IPS-20b (cell line): Measurements from ENCODE around the gene C1orf52.

Source experiments
- H3K27ac ChIP-seq: one replicate; pipeline ENCODE4 v1.5.1; 2013; ENCODE audit warnings: low read length
- H3K27me3 ChIP-seq: 2 replicates; pipeline ENCODE4 v1.6.1; 2013; ENCODE audit warnings: mild to moderate bottlenecking, low read length, inconsistent platforms; ENCODE audit not compliant: insufficient read depth
- H3K36me3 ChIP-seq: 2 replicates; pipeline ENCODE4 v1.6.1; 2013; ENCODE audit warnings: low read depth, mild to moderate bottlenecking, inconsistent platforms, low read length, moderate library complexity; ENCODE audit not compliant: insufficient read depth
- H3K4me1 ChIP-seq: 2 replicates; pipeline ENCODE4 v1.6.1; 2013; ENCODE audit warnings: mild to moderate bottlenecking, control low read depth, inconsistent platforms, low read length, moderate library complexity; ENCODE audit not compliant: insufficient read depth
- H3K4me3 ChIP-seq: 2 replicates; pipeline ENCODE4 v1.5.1; 2013; ENCODE audit warnings: mild to moderate bottlenecking, low read length, inconsistent platforms
- H3K9ac ChIP-seq: 2 replicates; pipeline ENCODE4 v1.6.1; 2013; ENCODE audit warnings: low read depth, mild to moderate bottlenecking, inconsistent platforms, low read length, moderate library complexity
- H3K9me3 ChIP-seq: 2 replicates; pipeline ENCODE4 v1.6.1; 2013; ENCODE audit warnings: mild to moderate bottlenecking, low read depth, low read length, inconsistent platforms; ENCODE audit not compliant: insufficient read depth

Gene C1orf52

GRCh38 chr1:85295006-85295431 is 35.6 kb upstream of the C1orf52 start:
- H3K4me3 ChIP-seq = no peak overlapping the region
- H3K4me1 ChIP-seq = peaks cover 5% of the 10 kb centered on the region; the same call in 1 of the 2 replicates
- H3K36me3 ChIP-seq = no peaks in the 10 kb centered on the region
- no peaks in the 10 kb centered on the region for H3K27me3 ChIP-seq
- H3K9ac ChIP-seq = no peak overlapping the region
- no peak overlapping the region for H3K27ac ChIP-seq
- H3K9me3 ChIP-seq = no peaks in the 10 kb centered on the region

GRCh38 chr1:85290826-85291225 is 31.4 kb upstream of the C1orf52 start:
- Histone ChIP-seq H3K27ac (no peak overlapping the region), H3K9me3 (no peaks in the 10 kb centered on the region), H3K9ac (no peak overlapping the region), H3K36me3 (no peaks in the 10 kb centered on the region), H3K4me1 (no peaks in the 10 kb centered on the region), H3K4me3 (no peak overlapping the region), H3K27me3 (no peaks in the 10 kb centered on the region)

GRCh38 chr1:85289848-85290335 is 30.4 kb upstream of the C1orf52 start:
- Histone ChIP-seq H3K27ac (no peak overlapping the region), H3K36me3 (no peaks in the 10 kb centered on the region), H3K4me1 (no peaks in the 10 kb centered on the region), H3K27me3 (no peaks in the 10 kb centered on the region), H3K4me3 (no peak overlapping the region), H3K9me3 (no peaks in the 10 kb centered on the region), H3K9ac (no peak overlapping the region)

DNA sequence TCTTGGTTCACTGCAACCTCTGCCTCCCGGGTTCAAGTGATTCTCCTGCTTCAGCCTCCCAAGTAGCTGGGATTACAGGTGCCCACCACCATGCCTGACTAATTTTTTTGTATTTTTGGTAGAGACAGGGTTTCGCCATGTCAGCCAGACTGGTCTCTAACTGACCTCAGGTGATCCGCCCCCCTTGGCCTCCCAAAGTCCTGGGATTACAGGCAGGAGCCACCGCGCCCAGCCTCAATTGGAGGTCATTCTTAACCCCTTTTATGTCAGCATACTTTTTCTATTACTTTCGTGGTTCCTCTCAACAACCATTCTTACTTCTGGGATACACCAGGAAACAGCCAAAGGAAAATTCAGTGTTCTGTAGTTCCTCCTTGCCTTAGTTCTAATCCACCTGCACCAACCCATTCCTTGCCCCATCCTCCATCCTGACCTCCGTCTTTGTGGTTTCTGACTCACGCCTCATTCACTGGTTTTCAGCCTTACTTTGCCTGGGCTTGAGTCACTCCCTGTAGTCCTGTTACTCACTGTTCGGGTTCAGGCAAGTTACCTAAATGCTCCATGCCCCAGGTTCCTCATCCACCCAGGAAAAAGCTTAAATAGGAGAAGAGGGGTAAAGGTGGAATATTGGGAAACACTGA is 29.9 kb upstream of the C1orf52 start:
- Histone ChIP-seq H3K27me3 (no peaks in the 10 kb centered on the region), H3K36me3 (no peaks in the 10 kb centered on the region), H3K4me3 (no peak overlapping the region), H3K9ac (no peak overlapping the region), H3K4me1 (no peaks in the 10 kb centered on the region), H3K9me3 (no peaks in the 10 kb centered on the region), H3K27ac (no peak overlapping the region)

DNA sequence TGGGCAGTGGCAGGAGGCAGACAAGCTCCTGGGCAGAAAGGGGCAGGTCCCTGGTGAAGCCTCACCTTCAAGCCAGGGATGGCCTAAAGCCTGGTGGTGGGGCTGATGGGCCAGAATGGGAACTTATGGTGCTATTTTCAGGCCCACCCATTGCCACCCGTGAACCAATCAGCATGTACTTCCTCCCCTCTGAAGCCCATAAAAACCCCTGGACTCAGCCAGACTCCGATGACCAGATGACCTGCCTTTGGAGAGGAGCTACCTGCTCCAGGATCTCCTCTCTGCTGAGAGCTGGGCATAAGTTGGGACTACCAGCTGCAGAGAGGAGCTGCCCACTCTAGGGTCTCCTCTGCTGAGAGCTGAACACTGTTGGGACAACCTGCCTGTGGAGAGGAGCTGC is 24.7 kb upstream of the C1orf52 start:
- no peak overlapping the region for H3K9ac ChIP-seq
- H3K9me3 ChIP-seq = no peaks in the 10 kb centered on the region
- H3K4me1 ChIP-seq = peaks cover 15% of the 10 kb centered on the region; the same call in 1 of the 2 replicates
- H3K36me3 ChIP-seq = no peaks in the 10 kb centered on the region
- no peak overlapping the region for H3K27ac ChIP-seq
- no peak overlapping the region for H3K4me3 ChIP-seq
- H3K27me3 ChIP-seq = no peaks in the 10 kb centered on the region

GRCh38 chr1:85283475-85284199 is 24.2 kb upstream of the C1orf52 start:
- H3K27ac ChIP-seq = no peak overlapping the region
- H3K27me3 ChIP-seq = no peaks in the 10 kb centered on the region

DNA sequence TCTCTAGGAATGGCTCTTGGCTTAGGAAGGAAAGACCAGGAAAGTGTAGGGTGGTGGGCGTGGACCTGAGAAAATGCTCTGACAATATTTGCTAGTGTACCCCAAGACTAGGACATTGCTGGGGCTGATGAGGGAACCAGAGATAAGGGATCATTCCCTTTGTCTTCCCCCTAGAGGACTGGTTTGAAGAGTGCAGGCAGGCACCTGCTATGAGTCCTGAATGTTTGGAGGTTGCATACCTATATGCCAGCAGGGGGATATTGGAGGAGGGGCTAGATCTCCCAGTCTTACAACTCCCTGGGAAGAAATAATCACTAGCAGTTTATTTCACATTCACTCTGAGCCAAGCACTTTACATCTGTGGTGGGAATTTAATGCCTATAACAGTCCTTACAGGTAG is 23.0 kb upstream of the C1orf52 start:
- H3K27ac ChIP-seq = peak overlapping the region; percentile 7
- no peak overlapping the region; the same call in 1 of the 2 replicates for H3K4me3 ChIP-seq
- H3K9ac ChIP-seq = no peak overlapping the region
- no peaks in the 10 kb centered on the region for H3K9me3 ChIP-seq
- no peaks in the 10 kb centered on the region for H3K27me3 ChIP-seq
- H3K4me1 ChIP-seq = peaks cover 15% of the 10 kb centered on the region; the same call in 1 of the 2 replicates
- H3K36me3 ChIP-seq = no peaks in the 10 kb centered on the region

More at GRCh38 chr1:85283475-85284199, 24.2 kb upstream of the C1orf52 start:
- Histone ChIP-seq H3K9ac (no peak overlapping the region), H3K4me3 (no peak overlapping the region), H3K36me3 (no peaks in the 10 kb centered on the region), H3K4me1 (peaks cover 15% of the 10 kb centered on the region; the same call in 1 of the 2 replicates), H3K9me3 (no peaks in the 10 kb centered on the region)

DNA sequence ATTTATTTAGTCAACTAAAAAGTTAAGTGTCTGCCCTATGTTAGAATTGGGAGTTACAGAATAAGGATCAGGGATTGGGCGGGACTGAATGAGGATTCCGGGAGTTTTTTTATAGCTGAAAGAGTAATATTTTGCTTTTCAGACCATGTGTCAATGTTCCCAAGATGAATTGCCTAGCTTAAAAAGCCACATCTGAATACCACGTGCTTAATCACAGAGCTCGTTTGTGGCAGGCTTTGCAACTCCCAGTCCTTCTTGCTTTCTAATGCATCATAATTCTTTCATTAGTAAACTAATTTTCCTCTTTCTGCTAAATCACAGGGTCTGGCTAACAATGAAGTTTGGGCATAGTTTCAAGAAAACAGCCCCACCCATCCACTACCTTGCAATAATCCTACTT is 21.2 kb upstream of the C1orf52 start:
- Histone ChIP-seq H3K27me3 (no peaks in the 10 kb centered on the region), H3K4me1 (peaks cover 18% of the 10 kb centered on the region; the same call in 1 of the 2 replicates), H3K36me3 (no peaks in the 10 kb centered on the region), H3K27ac (no peak overlapping the region), H3K4me3 (no peak overlapping the region), H3K9me3 (no peaks in the 10 kb centered on the region), H3K9ac (no peak overlapping the region)

DNA sequence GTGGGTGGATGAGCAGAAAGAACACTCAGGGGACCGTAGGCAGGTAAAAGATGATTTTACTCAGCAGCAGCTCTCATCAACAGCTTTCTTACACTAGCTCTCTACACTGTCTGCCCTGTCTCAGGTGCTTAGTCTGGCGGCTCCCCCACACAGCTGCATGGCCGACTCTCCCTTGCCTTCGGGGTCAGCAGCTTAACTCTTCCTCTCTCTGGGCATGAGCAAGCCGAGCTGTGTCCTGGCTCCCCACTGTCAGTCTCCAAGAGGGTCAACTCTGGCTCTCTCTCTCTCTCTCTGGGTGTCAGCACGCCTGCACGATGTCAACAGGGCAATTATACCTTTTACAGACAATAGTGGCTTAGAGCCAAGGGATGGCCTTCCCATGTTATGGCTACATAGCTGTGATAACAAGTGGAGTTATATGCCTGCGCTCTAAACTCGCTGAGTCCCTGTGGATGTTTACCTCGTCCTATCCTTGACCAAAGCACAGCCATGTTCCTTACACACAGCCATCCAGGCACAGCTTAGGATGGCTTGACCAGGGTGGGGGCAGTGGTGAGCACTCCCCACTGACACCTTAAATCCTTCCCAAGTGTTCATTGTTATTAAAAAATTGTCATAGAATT is 20.1 kb upstream of the C1orf52 start:
- Histone ChIP-seq H3K36me3 (no peaks in the 10 kb centered on the region), H3K27me3 (no peaks in the 10 kb centered on the region), H3K4me1 (peaks cover 25% of the 10 kb centered on the region; the same call in 1 of the 2 replicates), H3K4me3 (no peak overlapping the region), H3K9me3 (no peaks in the 10 kb centered on the region), H3K9ac (no peak overlapping the region), H3K27ac (no peak overlapping the region)

GRCh38 chr1:85278853-85279314 is 19.4 kb upstream of the C1orf52 start:
- Histone ChIP-seq H3K4me3 (no peak overlapping the region), H3K27me3 (no peaks in the 10 kb centered on the region), H3K9ac (no peak overlapping the region), H3K9me3 (no peaks in the 10 kb centered on the region), H3K4me1 (peaks cover 25% of the 10 kb centered on the region; the same call in 1 of the 2 replicates), H3K36me3 (no peaks in the 10 kb centered on the region), H3K27ac (no peak overlapping the region)

DNA sequence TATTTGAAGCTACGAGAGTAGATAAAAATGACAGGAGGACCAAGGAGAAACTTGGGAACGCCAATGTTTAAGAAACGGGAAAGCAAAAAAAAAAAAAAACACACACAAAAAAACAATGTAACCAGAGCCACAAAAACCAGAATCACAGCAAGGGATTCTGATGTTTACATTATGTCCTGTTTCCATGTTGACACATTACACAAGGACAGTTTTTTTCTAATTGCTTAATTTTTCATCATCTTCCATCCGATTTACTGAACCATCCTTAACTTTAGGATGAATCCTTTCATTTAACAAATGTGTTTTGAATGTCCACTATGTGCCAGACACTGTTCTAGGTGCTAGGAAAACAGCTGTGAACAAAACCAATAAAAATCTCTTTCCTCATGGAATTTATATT is 18.3 kb upstream of the C1orf52 start:
- H3K27ac ChIP-seq = no peak overlapping the region
- no peaks in the 10 kb centered on the region for H3K36me3 ChIP-seq
- no peak overlapping the region for H3K9ac ChIP-seq
- peaks cover 22% of the 10 kb centered on the region; the same call in 1 of the 2 replicates for H3K4me1 ChIP-seq
- H3K9me3 ChIP-seq = no peaks in the 10 kb centered on the region
- H3K27me3 ChIP-seq = no peaks in the 10 kb centered on the region
- no peak overlapping the region for H3K4me3 ChIP-seq
